GM12874 (cell line): Measurements from ENCODE around the gene ATF6.

Source experiments
- CTCF ChIP-seq: IDR thresholded peaks from 2 replicates; pipeline ENCODE4 v1.5.1; 2011; ENCODE audit warnings: low read depth, mild to moderate bottlenecking, control low read depth, low read length, moderate library complexity; ENCODE audit not compliant: insufficient read depth

ATF6 gene

GRCh38 chr1:161723459-161724141 lies 42.5 kb upstream of the ATF6 start:
- TF ChIP-seq CTCF, result no peak

GRCh38 chr1:161725908-161726472 lies 40.1 kb upstream of the ATF6 start:
- TF ChIP-seq CTCF, result no peak

- TF ChIP-seq CTCF, result no peak
Measured at GRCh38 chr1:161726473-161727255, 39.5 kb upstream of the ATF6 start.

GRCh38 chr1:161727256-161727924 lies 38.7 kb upstream of the ATF6 start:
- TF ChIP-seq CTCF, result no peak

GRCh38 chr1:161728376-161729226 lies 37.5 kb upstream of the ATF6 start:
- TF ChIP-seq CTCF, result no peak

GRCh38 chr1:161730050-161730564 lies 36.0 kb upstream of the ATF6 start:
- TF ChIP-seq CTCF, result no peak
